Transverse colon (tissue), 4 donors: ENCODE results near the gene POLR3C. TPM values are rescaled to one million over a fixed set of nuclear protein-coding genes. Genes with fewer than 3 reads are reported as not detected.

ENCODE experiments used
- DNase-seq: peaks from one replicate; pipeline ENCODE4 v3.0.0-alpha.2; 2019
- H3K27ac ChIP-seq, 4 donors: fragments of 200-600 bp; sonication (generic); 2 replicates each; pipeline ENCODE4 v1.5.1; 2016 to 2018; ENCODE audit warnings: inconsistent platforms in 4 of 4
- H3K27me3 ChIP-seq: fragments of 200-600 bp; sonication (generic); 2 replicates; pipeline ENCODE4 v1.5.1; 2017; ENCODE audit warnings: inconsistent platforms
- H3K36me3 ChIP-seq, 4 donors: fragments of 200-600 bp; sonication (generic); 2 replicates each; pipeline ENCODE4 v1.5.1; 2017 to 2019; ENCODE audit warnings: inconsistent platforms in 4 of 4
- H3K4me1 ChIP-seq, 4 donors: fragments of 200-600 bp; sonication (generic); 2 replicates each; pipeline ENCODE4 v1.5.1; 2017 to 2020; ENCODE audit warnings: inconsistent platforms in 4 of 4
- H3K4me3 ChIP-seq, 4 donors: fragments of 200-600 bp; sonication (generic); 1 replicate in 1 of 4; 2 replicates in 3 of 4; pipeline versions ENCODE4 v1.5.1 to v1.6.1; 2017 to 2019; ENCODE audit warnings: inconsistent platforms in 4 of 4
- H3K9me3 ChIP-seq, 2 donors: fragments of 200-600 bp; sonication (generic); 2 replicates each; pipeline ENCODE4 v1.5.1; 2017 to 2019; ENCODE audit warnings: inconsistent platforms in 2 of 2
- CTCF ChIP-seq, 5 experiments: fragments of 200-600 bp in 3 of 5; fragments of 450-650 bp in 2 of 5; sonication (generic) in 3 of 5; IDR thresholded peaks; 1 replicate in 2 of 5; 2 replicates in 3 of 5; pipeline ENCODE4 v1.5.1; 2016 to 2017; ENCODE audit warnings: antibody characterized with exemption in 5 of 5, inconsistent platforms in 3 of 5, mild to moderate bottlenecking in 2 of 5, moderate library complexity in 1 of 5
- EP300 ChIP-seq: sonication (generic); formaldehyde crosslinking; IDR thresholded peaks from one replicate; pipeline ENCODE4 v1.6.1; 2017; ENCODE audit warnings: antibody characterized with exemption, low read depth
- POLR2A ChIP-seq: fragments of 450-650 bp; IDR thresholded peaks from one replicate; pipeline ENCODE4 v1.6.1; 2016; ENCODE audit warnings: antibody characterized with exemption, mild to moderate bottlenecking, moderate library complexity
- POLR2AphosphoS5 ChIP-seq, 3 donors: sonication (generic); formaldehyde crosslinking; IDR thresholded peaks; one replicate each; pipeline ENCODE4 v1.6.1; 2016; ENCODE audit warnings: antibody characterized with exemption in 3 of 3
- WGBS, 2 donors: methylation state at CpG; one replicate each; pipeline ENCODE4 v1.1.5; 2018; ENCODE audit warnings: low coverage in 1 of 2; 5-methylcytosine and 5-hydroxymethylcytosine counted together
- in situ Hi-C, 4 donors: fragments of 200-750 bp; cut with MboI; loops; one replicate each; pipeline versions ENCODE4 v1.15.0 to v1.15.1; 2017; ENCODE audit warnings: low sequenced_read_pairs in 3 of 4, low pct_ligation_motif_present in 1 of 4, low pct_unique_long_range_greater_than_20kb in 1 of 4
- intact Hi-C: fragments of 100-400 bp; cut with DNase I; formaldehyde crosslinking; loops from one replicate; pipeline ENCODE4 v1.15.1; 2023; ENCODE audit warnings: low total_unique reads
- total RNA-seq, 4 donors: library from RNA; depleted of rRNA; stranded (reverse); fragments of >200 nt; gene quantifications; one replicate each; pipeline ENCODE4 v1.1.0, GENCODE V29; 2016

Gene POLR3C
- total RNA-seq, 4 donors from 2014 or later: 13.1 to 77.2 (median 29.0) TPM

DNA sequence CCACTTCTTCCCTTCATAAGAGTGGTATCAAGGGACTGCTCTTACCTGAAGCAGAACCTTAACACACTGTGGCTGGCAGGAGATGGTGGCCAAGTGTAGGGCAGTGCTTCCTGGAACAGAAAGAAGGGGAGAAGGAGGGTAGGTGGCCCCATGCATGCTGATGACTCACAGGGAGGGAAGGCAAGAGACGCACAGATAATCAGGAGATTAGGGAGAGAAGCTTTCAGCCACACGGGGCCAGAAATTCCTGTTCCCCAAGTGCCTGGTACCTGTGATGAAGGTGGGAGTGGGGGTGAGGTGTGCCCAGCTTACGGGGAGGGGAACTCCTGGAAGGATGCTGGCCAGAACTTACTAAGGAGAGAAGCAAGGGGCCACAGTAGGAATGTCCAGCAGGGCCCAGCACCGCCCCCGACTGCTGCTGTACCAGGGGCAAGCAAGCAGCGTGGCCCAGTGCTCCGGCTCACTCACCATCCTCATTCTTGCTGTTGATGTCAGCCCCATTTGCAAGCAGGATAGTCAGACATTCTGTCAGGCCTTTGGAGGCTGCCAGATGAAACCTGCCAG is 54.0 kb downstream of the POLR3C start:
- DNase-seq: no peak
- Histone ChIP-seq H3K27ac (no peak overlapping the region), H3K27me3 (peaks cover 6% of the 10 kb centered on the region), H3K9me3 (no peaks in the 10 kb centered on the region), H3K4me1 (peaks cover 0 to 1% (median 0%) of the 10 kb centered on the region in 4 donors), H3K36me3 (no peaks in the 10 kb centered on the region), H3K4me3 (no peak overlapping the region)
- in situ Hi-C loops (loop anchor here in 1 of 4 donors (25.0 kb wide), 1 partner anchor 134 kb away; the partner anchor contains the start of gene HJV), intact Hi-C loops (no loop called here)
- 60 to 79% methylated on average over 1 to 7 of the region's 7 CpGs for WGBS, 2 donors
- TF ChIP-seq POLR2A (no peak), POLR2AphosphoS5 (IDR thresholded peaks at IDR 0.05) (no peak), CTCF (IDR thresholded peaks at IDR 0.05) (no peak), EP300 (no peak)

GRCh38 chr1:145878724-145879123 is 54.7 kb downstream of the POLR3C start:
- in situ Hi-C loops: loop anchor here in 1 of 4 donors (25.0 kb wide), 1 partner anchor 134 kb away; the partner anchor contains the start of gene HJV
- no peaks in the 10 kb centered on the region for H3K36me3 ChIP-seq
- 73 to 89% methylated on average over 2 of the region's 2 CpGs for WGBS, 2 donors
- H3K27ac ChIP-seq: no peak overlapping the region
- H3K27me3 ChIP-seq: peaks cover 7% of the 10 kb centered on the region
- no peaks in the 10 kb centered on the region for H3K9me3 ChIP-seq
- intact Hi-C loops: no loop called here
- no peak overlapping the region for H3K4me3 ChIP-seq
- DNase-seq: no peak
- TF ChIP-seq EP300 (no peak), POLR2AphosphoS5 (IDR thresholded peaks at IDR 0.05) (no peak), POLR2A (no peak), CTCF (IDR thresholded peaks at IDR 0.05) (no peak)
- no peaks in the 10 kb centered on the region for H3K4me1 ChIP-seq

DNA sequence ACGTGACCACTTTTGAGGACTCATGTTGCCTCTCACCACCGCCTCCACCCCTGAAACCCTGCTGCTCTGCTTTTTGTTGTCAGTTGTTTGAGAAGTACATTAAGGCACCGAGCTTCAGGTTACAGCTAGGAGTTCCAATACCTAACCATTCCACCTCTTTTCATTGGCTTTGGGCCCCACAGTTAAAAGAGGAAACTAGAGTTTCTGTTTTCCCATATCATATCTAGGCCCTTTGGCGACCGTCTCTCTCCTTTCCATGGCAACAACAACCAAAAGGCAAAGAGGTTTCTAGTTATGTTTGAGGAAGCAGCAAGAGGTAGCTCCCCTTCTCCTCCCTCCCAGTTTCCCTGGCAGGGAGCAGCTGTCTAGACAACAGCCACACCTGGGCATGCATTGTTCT is 55.8 kb downstream of the POLR3C start:
- Histone ChIP-seq H3K36me3 (no peaks in the 10 kb centered on the region), H3K4me3 (no peak overlapping the region), H3K27me3 (peaks cover 17% of the 10 kb centered on the region), H3K27ac (no peak overlapping the region), H3K4me1 (no peaks in the 10 kb centered on the region), H3K9me3 (no peaks in the 10 kb centered on the region)
- no peak for DNase-seq
- WGBS, 2 donors: 53% methylated on average over 5 of the region's 5 CpGs; no CpG with 5 or more reads in 1 of the 2 donors
- no peak for TF ChIP-seq POLR2AphosphoS5 (IDR thresholded peaks at IDR 0.05)
- TF ChIP-seq CTCF (IDR thresholded peaks at IDR 0.05): no peak
- TF ChIP-seq POLR2A: no peak
- TF ChIP-seq EP300: no peak
- intact Hi-C loops: no loop called here
- in situ Hi-C loops: loop anchor here in 1 of 4 donors (25.0 kb wide), 1 partner anchor 133 kb away; the partner anchor contains the start of gene HJV

- Histone ChIP-seq H3K27ac (no peak overlapping the region), H3K4me3 (no peak overlapping the region), H3K36me3 (no peaks in the 10 kb centered on the region), H3K9me3 (no peaks in the 10 kb centered on the region), H3K4me1 (peaks cover 0 to 12% (median 7%) of the 10 kb centered on the region in 4 donors), H3K27me3 (peaks cover 25% of the 10 kb centered on the region)
- in situ Hi-C loops: loop anchor here in 1 of 4 donors (25.0 kb wide), 1 partner anchor 128 kb away; the partner anchor contains the start of gene HJV
- no peak for DNase-seq
- intact Hi-C loops: loop anchor here (5.0 kb wide), 1 partner anchor 128 kb away; no protein-coding TSS in a partner anchor
- no peak for TF ChIP-seq CTCF (IDR thresholded peaks at IDR 0.05)
- no peak for TF ChIP-seq POLR2AphosphoS5 (IDR thresholded peaks at IDR 0.05)
- TF ChIP-seq EP300: no peak
- no peak for TF ChIP-seq POLR2A
- WGBS, 2 donors: 72% methylated on average over 1 of the region's 1 CpG; no CpG with 5 or more reads in 1 of the 2 donors
Observed at GRCh38 chr1:145884675-145885074, 60.7 kb downstream of the POLR3C start.
